Measurements from ENCODE around the gene ADAM23.

ADAM23 gene

GRCh38 chr2:206639636-206640035, 196.3 kb downstream of the ADAM23 start:
- Histone ChIP-seq H3K4ac (ENCODE audit: low read length) (no peak overlapping the region), H2AK5ac (ENCODE audit: low read depth, low read length) (no peak overlapping the region)

GRCh38 chr2:206641226-206641625, 197.9 kb downstream of the ADAM23 start:
- no peak overlapping the region for H3K4me3 ChIP-seq (ENCODE audit: low read length in 2 of 2)
- DNase-seq (ENCODE audit: low spot score): no peak
- no peak overlapping the region for H4K91ac ChIP-seq (ENCODE audit: low read depth, low read length, poor library complexity)
- no peak overlapping the region for H3K27ac ChIP-seq (replicated peaks; ENCODE audit: low read length)
- H3K23ac ChIP-seq (ENCODE audit: low read depth, low read length, poor library complexity): no peak overlapping the region
- no peak overlapping the region for H2AK5ac ChIP-seq (ENCODE audit: low read depth, low read length)
- H3K4ac ChIP-seq (ENCODE audit: low read length): no peak overlapping the region
- peaks cover 4 to 20% of the 10 kb centered on the region in 2 donors for H3K4me1 ChIP-seq (ENCODE audit: control insufficient read depth in 2 of 2, insufficient read depth in 1 of 2, low read depth in 1 of 2, low read length in 2 of 2)
- WGBS, 2 donors (ENCODE audit: extremely low coverage in 2 of 2, insufficient read length in 2 of 2, insufficient replicate concordance in 1 of 2): no CpG with 5 or more reads among the region's 3 CpGs
- no peak overlapping the region for H3K14ac ChIP-seq (ENCODE audit: low read length)
- H3K79me1 ChIP-seq (ENCODE audit: low read depth, low read length): no peaks in the 10 kb centered on the region
- no peak overlapping the region for H2BK15ac ChIP-seq (ENCODE audit: low read length)
- H3K9me3 ChIP-seq (replicated peaks in 1 of 2; ENCODE audit: control insufficient read depth in 2 of 2, insufficient read depth in 1 of 2, low read depth in 1 of 2, low read length in 2 of 2): no peaks in the 10 kb centered on the region
- H3K18ac ChIP-seq (ENCODE audit: low read length): no peak overlapping the region
- H2BK12ac ChIP-seq (ENCODE audit: low read length): no peak overlapping the region
- H3K4me2 ChIP-seq (ENCODE audit: insufficient read depth, low read length, poor library complexity, severe bottlenecking): no peak overlapping the region
- H2BK120ac ChIP-seq (ENCODE audit: low read depth, low read length): no peak overlapping the region
- H4K8ac ChIP-seq (ENCODE audit: low read depth, low read length): no peak overlapping the region
- peaks cover 2 to 64% (median 23%) of the 10 kb centered on the region in 3 experiments for H3K27me3 ChIP-seq (ENCODE audit: control insufficient read depth in 3 of 3, insufficient read depth in 3 of 3, low read depth in 1 of 3, low read length in 3 of 3)
- H2AFZ ChIP-seq (ENCODE audit: low read length): no peak overlapping the region
- H3K36me3 ChIP-seq (replicated peaks in 1 of 2; ENCODE audit: control insufficient read depth in 2 of 2, insufficient read depth in 2 of 2, low read length in 2 of 2): no peaks in the 10 kb centered on the region
- H3K9ac ChIP-seq (ENCODE audit: low read depth, low read length, poor library complexity): no peak overlapping the region
- no peak overlapping the region for H2BK5ac ChIP-seq (ENCODE audit: low read length)

More at GRCh38 chr2:206639636-206640035, 196.3 kb downstream of the ADAM23 start:
- Histone ChIP-seq H3K4me1 (ENCODE audit: control insufficient read depth in 2 of 2, insufficient read depth in 1 of 2, low read depth in 1 of 2, low read length in 2 of 2) (peaks cover 4 to 20% of the 10 kb centered on the region in 2 donors), H2AFZ (ENCODE audit: low read length) (no peak overlapping the region), H3K4me3 (ENCODE audit: low read length in 2 of 2) (no peak overlapping the region), H4K91ac (ENCODE audit: low read depth, low read length, poor library complexity) (no peak overlapping the region), H3K27ac (replicated peaks; ENCODE audit: low read length) (no peak overlapping the region), H3K79me1 (ENCODE audit: low read depth, low read length) (no peaks in the 10 kb centered on the region), H3K23ac (ENCODE audit: low read depth, low read length, poor library complexity) (no peak overlapping the region), H4K8ac (ENCODE audit: low read depth, low read length) (no peak overlapping the region), H3K14ac (ENCODE audit: low read length) (no peak overlapping the region), H2BK12ac (ENCODE audit: low read length) (no peak overlapping the region), H3K18ac (ENCODE audit: low read length) (no peak overlapping the region), H2BK120ac (ENCODE audit: low read depth, low read length) (no peak overlapping the region), H2BK5ac (ENCODE audit: low read length) (no peak overlapping the region), H3K9ac (ENCODE audit: low read depth, low read length, poor library complexity) (no peak overlapping the region), H3K27me3 (ENCODE audit: control insufficient read depth in 3 of 3, insufficient read depth in 3 of 3, low read depth in 1 of 3, low read length in 3 of 3) (peaks cover 2 to 64% (median 23%) of the 10 kb centered on the region in 3 experiments), H2BK15ac (ENCODE audit: low read length) (no peak overlapping the region), H3K36me3 (replicated peaks in 1 of 2; ENCODE audit: control insufficient read depth in 2 of 2, insufficient read depth in 2 of 2, low read length in 2 of 2) (no peaks in the 10 kb centered on the region), H3K4me2 (ENCODE audit: insufficient read depth, low read length, poor library complexity, severe bottlenecking) (no peak overlapping the region), H3K9me3 (replicated peaks in 1 of 2; ENCODE audit: control insufficient read depth in 2 of 2, insufficient read depth in 1 of 2, low read depth in 1 of 2, low read length in 2 of 2) (no peaks in the 10 kb centered on the region)
- no peak for DNase-seq (ENCODE audit: low spot score)
- WGBS, 2 donors (ENCODE audit: extremely low coverage in 2 of 2, insufficient read length in 2 of 2, insufficient replicate concordance in 1 of 2): no CpG with 5 or more reads among the region's 2 CpGs

- Histone ChIP-seq H3K79me1 (ENCODE audit: low read depth, low read length) (no peaks in the 10 kb centered on the region), H3K4me1 (ENCODE audit: control insufficient read depth in 2 of 2, insufficient read depth in 1 of 2, low read depth in 1 of 2, low read length in 2 of 2) (peaks cover 4 to 20% of the 10 kb centered on the region in 2 donors), H3K23ac (ENCODE audit: low read depth, low read length, poor library complexity) (no peak within 1 kb of the TSS), H4K8ac (ENCODE audit: low read depth, low read length) (no peak within 1 kb of the TSS), H2AFZ (ENCODE audit: low read length) (peak within 1 kb of the TSS; percentile 9), H2BK12ac (ENCODE audit: low read length) (no peak within 1 kb of the TSS), H3K9me3 (replicated peaks in 1 of 2; ENCODE audit: control insufficient read depth in 2 of 2, insufficient read depth in 1 of 2, low read depth in 1 of 2, low read length in 2 of 2) (no peaks in the 10 kb centered on the region), H3K27me3 (ENCODE audit: control insufficient read depth in 3 of 3, insufficient read depth in 3 of 3, low read depth in 1 of 3, low read length in 3 of 3) (peaks cover 2 to 62% (median 23%) of the 10 kb centered on the region in 3 experiments), H2BK120ac (ENCODE audit: low read depth, low read length) (no peak within 1 kb of the TSS), H3K36me3 (replicated peaks in 1 of 2; ENCODE audit: control insufficient read depth in 2 of 2, insufficient read depth in 2 of 2, low read length in 2 of 2) (no peaks in the 10 kb centered on the region), H3K4me2 (ENCODE audit: insufficient read depth, low read length, poor library complexity, severe bottlenecking) (peak within 1 kb of the TSS; percentile 91), H2BK5ac (ENCODE audit: low read length) (peak within 1 kb of the TSS; percentile 4), H3K4ac (ENCODE audit: low read length) (no peak within 1 kb of the TSS), H3K14ac (ENCODE audit: low read length) (no peak within 1 kb of the TSS), H2AK5ac (ENCODE audit: low read depth, low read length) (no peak within 1 kb of the TSS), H4K91ac (ENCODE audit: low read depth, low read length, poor library complexity) (no peak within 1 kb of the TSS), H3K9ac (ENCODE audit: low read depth, low read length, poor library complexity) (peak within 1 kb of the TSS; percentile 68), H3K4me3 (ENCODE audit: low read length in 2 of 2) (peak within 1 kb of the TSS in 1 of 2 donors; percentile 17), H3K27ac (replicated peaks; ENCODE audit: low read length) (no peak within 1 kb of the TSS), H2BK15ac (ENCODE audit: low read length) (no peak within 1 kb of the TSS), H3K18ac (ENCODE audit: low read length) (peak within 1 kb of the TSS; percentile 59)
- DNase-seq (ENCODE audit: low spot score): peak; percentile 84
- no CpG with 5 or more reads among the region's 56 CpGs for WGBS, 2 donors (ENCODE audit: extremely low coverage in 2 of 2, insufficient read length in 2 of 2, insufficient replicate concordance in 1 of 2)
Observed at GRCh38 chr2:206642075-206643025, 199.0 kb downstream of the ADAM23 start, which contains the start of gene FAM237A. Gene FAM237A (plus strand): TSS chr2:206642487. CDS start chr2:206644237, 1,750 bp downstream.

GRCh38 chr2:206647985-206648384, 204.7 kb downstream of the ADAM23 start:
- H2BK120ac ChIP-seq (ENCODE audit: low read depth, low read length): no peak overlapping the region
- no peak overlapping the region for H3K18ac ChIP-seq (ENCODE audit: low read length)
- no peak overlapping the region for H2BK5ac ChIP-seq (ENCODE audit: low read length)
- H3K27me3 ChIP-seq (ENCODE audit: control insufficient read depth in 3 of 3, insufficient read depth in 3 of 3, low read depth in 1 of 3, low read length in 3 of 3): peaks cover 0 to 13% (median 7%) of the 10 kb centered on the region in 3 experiments
- no peak overlapping the region for H2BK12ac ChIP-seq (ENCODE audit: low read length)
- H3K4me1 ChIP-seq (ENCODE audit: control insufficient read depth in 2 of 2, insufficient read depth in 1 of 2, low read depth in 1 of 2, low read length in 2 of 2): no peaks in the 10 kb centered on the region
- H3K4me2 ChIP-seq (ENCODE audit: insufficient read depth, low read length, poor library complexity, severe bottlenecking): no peak overlapping the region
- WGBS, 2 donors (ENCODE audit: extremely low coverage in 2 of 2, insufficient read length in 2 of 2, insufficient replicate concordance in 1 of 2): no CpG with 5 or more reads among the region's 1 CpG
- no peak overlapping the region for H2AFZ ChIP-seq (ENCODE audit: low read length)
- H3K23ac ChIP-seq (ENCODE audit: low read depth, low read length, poor library complexity): no peak overlapping the region
- H4K8ac ChIP-seq (ENCODE audit: low read depth, low read length): no peak overlapping the region
- H3K14ac ChIP-seq (ENCODE audit: low read length): no peak overlapping the region
- H3K9me3 ChIP-seq (replicated peaks in 1 of 2; ENCODE audit: control insufficient read depth in 2 of 2, insufficient read depth in 1 of 2, low read depth in 1 of 2, low read length in 2 of 2): no peaks in the 10 kb centered on the region
- DNase-seq (ENCODE audit: low spot score): no peak
- no peak overlapping the region for H3K4me3 ChIP-seq (ENCODE audit: low read length in 2 of 2)
- H4K91ac ChIP-seq (ENCODE audit: low read depth, low read length, poor library complexity): no peak overlapping the region
- H3K27ac ChIP-seq (replicated peaks; ENCODE audit: low read length): no peak overlapping the region
- H2BK15ac ChIP-seq (ENCODE audit: low read length): no peak overlapping the region
- H3K9ac ChIP-seq (ENCODE audit: low read depth, low read length, poor library complexity): no peak overlapping the region
- H2AK5ac ChIP-seq (ENCODE audit: low read depth, low read length): no peak overlapping the region
- no peaks in the 10 kb centered on the region for H3K36me3 ChIP-seq (replicated peaks in 1 of 2; ENCODE audit: control insufficient read depth in 2 of 2, insufficient read depth in 2 of 2, low read length in 2 of 2)
- no peaks in the 10 kb centered on the region for H3K79me1 ChIP-seq (ENCODE audit: low read depth, low read length)
- H3K4ac ChIP-seq (ENCODE audit: low read length): no peak overlapping the region
